Endodermal cell (in vitro differentiated cells): Measurements from ENCODE around the gene RNF20. TPM values are rescaled to one million over a fixed set of nuclear protein-coding genes. Genes with fewer than 3 reads are reported as not detected.
A peak's percentile ranks its signal among the peaks of the same experiment; 100 is the strongest.

Experiments
- DNase-seq: peaks from one replicate; pipeline ENCODE4 v3.0.0-alpha.2; 2017
- H3K27ac ChIP-seq: 2 replicates; pipeline ENCODE4 v1.5.1; 2013; ENCODE audit warnings: mild to moderate bottlenecking, low read depth, low read length, moderate library complexity
- H3K27me3 ChIP-seq: 2 replicates; pipeline ENCODE4 v1.6.1; 2013; ENCODE audit warnings: mild to moderate bottlenecking, low read length, moderate library complexity; ENCODE audit not compliant: insufficient read depth, control insufficient read depth, poor library complexity, severe bottlenecking
- H3K36me3 ChIP-seq: 2 replicates; pipeline ENCODE4 v1.7.0; 2013; ENCODE audit warnings: mild to moderate bottlenecking, low read length, moderate library complexity; ENCODE audit not compliant: control insufficient read depth, insufficient read depth
- H3K4me1 ChIP-seq: one replicate; pipeline ENCODE4 v1.7.0; 2013; ENCODE audit warnings: low read length; ENCODE audit not compliant: control insufficient read depth, insufficient read depth
- H3K4me3 ChIP-seq: 2 replicates; pipeline ENCODE4 v1.5.1; 2013; ENCODE audit warnings: mild to moderate bottlenecking, low read length, moderate library complexity
- H3K9ac ChIP-seq: 2 replicates; pipeline ENCODE4 v1.6.1; 2013; ENCODE audit warnings: mild to moderate bottlenecking, low read length, moderate library complexity; ENCODE audit not compliant: poor library complexity, severe bottlenecking; ENCODE audit errors: extremely low read depth
- H3K9me3 ChIP-seq: 2 replicates; pipeline ENCODE4 v1.6.1; 2013; ENCODE audit warnings: mild to moderate bottlenecking, low read length, moderate library complexity; ENCODE audit not compliant: control insufficient read depth
- H3K27ac Mint-ChIP-seq: 2 replicates; pipeline ENCODE4 v1.8.0; 2020; ENCODE audit warnings: mixed read lengths
- H3K27me3 Mint-ChIP-seq: 2 replicates; pipeline ENCODE4 v1.8.0; 2021; ENCODE audit warnings: mild to moderate bottlenecking, mixed read lengths; ENCODE audit not compliant: insufficient read depth
- H3K36me3 Mint-ChIP-seq: 2 replicates; pipeline ENCODE4 v1.8.0; 2020; ENCODE audit warnings: low read depth, mixed read lengths
- H3K4me1 Mint-ChIP-seq: 2 replicates; pipeline ENCODE4 v1.8.0; 2020; ENCODE audit warnings: mixed read lengths
- H3K4me3 Mint-ChIP-seq: 2 replicates; pipeline ENCODE4 v1.8.0; 2020; ENCODE audit warnings: mild to moderate bottlenecking, moderate library complexity, mixed read lengths
- H3K9me3 Mint-ChIP-seq: 2 replicates; pipeline ENCODE4 v1.8.0; 2020; ENCODE audit warnings: mild to moderate bottlenecking, mixed read lengths
- CTCF ChIP-seq: fragments of 200-600 bp; sonication (generic); conservative IDR thresholded peaks from 2 replicates; pipeline ENCODE4 v1.5.0; 2021; ENCODE audit warnings: antibody characterized with exemption, mild to moderate bottlenecking
- WGBS, 2 experiments: methylation state at CpG; one replicate each; pipeline versions ENCODE4 v1.1.5 to v1.1.7; 2013; ENCODE audit warnings: missing lambda C conversion rate in 2 of 2, mixed read lengths in 1 of 2; ENCODE audit not compliant: insufficient coverage in 1 of 2, insufficient read length in 1 of 2; 5-methylcytosine and 5-hydroxymethylcytosine counted together
- total RNA-seq, 2 donors: library from RNA; stranded (reverse); fragmentation: NEBNext Ultra II Directional in 1 of 2; extraction: Animal tissue kit (Norgen Biotek cat#: 25700) in 1 of 2; gene quantifications; 2 replicates in 1 of 2; 3 replicates in 1 of 2; pipeline ENCODE4 v1.2.1, GENCODE V29; 2021

The RNF20 gene
- total RNA-seq, 2 donors from 2014 or later, result 45.4 to 58.4 TPM

GRCh38 chr9:101593345-101593744, 59.7 kb downstream of the RNF20 start:
- 54 to 80% methylated on average over 1 to 2 of the region's 2 CpGs for WGBS, 2 experiments
- no peak overlapping the region for H3K4me3 ChIP-seq
- H3K4me3 Mint-ChIP-seq, result no peak overlapping the region
- no peaks in the 10 kb centered on the region for H3K27me3 ChIP-seq
- H3K27ac Mint-ChIP-seq, result no peak overlapping the region
- no peak overlapping the region for H3K27ac ChIP-seq
- peak; percentile 33 for TF ChIP-seq CTCF
- no peaks in the 10 kb centered on the region for H3K4me1 Mint-ChIP-seq
- no peak for DNase-seq
- no peaks in the 10 kb centered on the region for H3K36me3 Mint-ChIP-seq
- H3K9me3 Mint-ChIP-seq, result no peaks in the 10 kb centered on the region
- no peak overlapping the region for H3K9ac ChIP-seq
- H3K36me3 ChIP-seq, result no peaks in the 10 kb centered on the region
- H3K4me1 ChIP-seq, result no peaks in the 10 kb centered on the region
- H3K27me3 Mint-ChIP-seq, result peaks cover 6% of the 10 kb centered on the region
- H3K9me3 ChIP-seq, result no peaks in the 10 kb centered on the region

DNA sequence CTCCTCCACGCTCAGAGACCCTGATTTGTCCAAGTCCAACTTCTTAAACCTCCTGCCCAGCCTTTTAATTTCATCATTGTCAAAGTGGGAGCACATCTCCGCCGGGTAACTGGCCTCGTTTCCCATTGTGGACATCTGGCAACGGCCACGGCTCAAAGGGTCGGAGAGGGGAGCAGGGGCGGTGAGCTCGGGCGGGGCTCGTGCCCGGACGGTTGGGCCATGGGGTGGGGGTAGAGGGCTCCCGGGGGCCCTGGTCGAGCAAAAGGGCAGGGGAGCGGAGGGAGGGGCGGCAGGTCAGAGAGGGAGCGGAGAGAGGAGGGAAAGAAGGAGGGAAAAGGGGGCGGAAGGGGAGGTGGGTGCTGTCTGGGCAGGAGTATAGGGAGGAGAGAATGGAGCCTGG, 61.1 kb downstream of the RNF20 start, which contains the start of gene PPP3R2:
Gene PPP3R2 (minus strand): TSS at position 174 of the 400 bp plus-strand sequence. CDS start 48 bp downstream, at position 126.
- Histone ChIP-seq H3K36me3 (no peaks in the 10 kb centered on the region), H3K27ac (no peak within 1 kb of the TSS), H3K4me3 (no peak within 1 kb of the TSS), H3K9me3 (no peaks in the 10 kb centered on the region), H3K9ac (no peak within 1 kb of the TSS), H3K27me3 (peaks cover 2% of the 10 kb centered on the region), H3K4me1 (no peaks in the 10 kb centered on the region)
- no peaks in the 10 kb centered on the region for H3K9me3 Mint-ChIP-seq
- H3K27me3 Mint-ChIP-seq, result peaks cover 6% of the 10 kb centered on the region
- H3K4me3 Mint-ChIP-seq, result no peak within 1 kb of the TSS
- 90% methylated on average over 2 to 19 of the region's 19 CpGs for WGBS, 2 experiments
- no peaks in the 10 kb centered on the region for H3K4me1 Mint-ChIP-seq
- DNase-seq, result no peak
- H3K36me3 Mint-ChIP-seq, result no peaks in the 10 kb centered on the region
- no peak within 1 kb of the TSS for H3K27ac Mint-ChIP-seq
- TF ChIP-seq CTCF, result no peak

- H3K9ac ChIP-seq, result no peak overlapping the region
- no peak overlapping the region for H3K4me3 ChIP-seq
- no peak overlapping the region for H3K27ac ChIP-seq
- H3K36me3 ChIP-seq, result no peaks in the 10 kb centered on the region
- no peaks in the 10 kb centered on the region for H3K4me1 ChIP-seq
- TF ChIP-seq CTCF, result peak; percentile 86
- H3K27me3 Mint-ChIP-seq, result peaks cover 2% of the 10 kb centered on the region
- peak; percentile 68 for DNase-seq
- no peaks in the 10 kb centered on the region for H3K9me3 ChIP-seq
- H3K4me3 Mint-ChIP-seq, result no peak overlapping the region
- H3K27ac Mint-ChIP-seq, result no peak overlapping the region
- no peaks in the 10 kb centered on the region for H3K36me3 Mint-ChIP-seq
- H3K27me3 ChIP-seq, result peaks cover 6% of the 10 kb centered on the region
- peaks cover 4% of the 10 kb centered on the region for H3K4me1 Mint-ChIP-seq
- WGBS, 2 experiments, result 38 to 85% methylated on average over 2 to 11 of the region's 11 CpGs
- no peaks in the 10 kb centered on the region for H3K9me3 Mint-ChIP-seq
These were observed 68.5 kb downstream of the RNF20 start for GRCh38 chr9:101601904-101602765.
